Tibial nerve (tissue), 4 donors: ENCODE data around the gene ABCB4.

Experiments
- EP300 ChIP-seq, 2 donors: sonication (generic); formaldehyde crosslinking; IDR thresholded peaks; one replicate each; pipeline ENCODE4 v1.6.1; 2017; ENCODE audit warnings: antibody characterized with exemption in 2 of 2, mild to moderate bottlenecking in 1 of 2
- TF ChIP-seq, protein P1 (sequence below), 5 experiments: fragments of 200-600 bp in 3 of 5; fragments of 450-650 bp in 2 of 5; sonication (generic) in 3 of 5; IDR thresholded peaks; one replicate each; pipeline ENCODE4 v1.5.1; 2016 to 2019; ENCODE audit warnings: antibody characterized with exemption in 5 of 5, mild to moderate bottlenecking in 3 of 5, moderate library complexity in 2 of 5

DNA sequence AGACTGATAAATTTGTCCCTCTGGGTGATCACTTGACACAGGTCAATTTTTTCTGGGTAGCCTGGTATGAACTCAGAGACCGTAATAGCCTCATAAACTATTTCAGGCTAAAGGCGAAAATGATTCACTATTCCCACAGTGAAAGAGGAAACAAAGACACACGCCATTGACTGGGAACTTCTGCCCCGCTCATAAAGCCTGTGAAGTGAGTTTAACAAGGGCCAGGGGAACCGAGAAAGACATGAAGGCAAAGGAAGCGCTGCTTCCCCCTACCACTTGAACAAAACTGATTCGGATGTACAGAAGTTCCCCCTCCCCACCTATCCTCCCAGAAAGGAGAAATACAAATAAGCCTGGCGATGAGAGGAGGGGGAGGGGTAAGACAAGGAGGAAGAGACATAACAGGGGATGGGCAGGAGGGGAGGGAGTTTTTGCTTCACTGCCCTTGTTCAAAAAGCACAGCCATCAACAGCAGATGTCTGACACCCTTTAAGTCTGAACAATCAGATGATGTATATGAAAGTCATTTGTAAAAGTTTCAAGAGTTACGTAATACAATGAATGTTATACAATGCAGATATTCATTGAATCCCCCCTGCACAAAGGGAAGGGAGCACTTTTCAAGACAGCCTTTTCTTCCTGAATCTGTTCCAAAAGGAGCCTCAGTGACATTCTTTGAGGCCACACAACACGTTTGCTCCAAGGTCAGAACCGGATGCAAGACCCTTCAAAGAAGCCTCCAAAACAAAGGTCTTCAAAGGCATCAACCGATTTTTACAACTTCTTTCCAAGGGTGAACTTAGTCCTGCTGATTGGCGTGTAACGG lies 734 bp downstream of the ABCB4 start:
- TF ChIP-seq, protein P1, sequence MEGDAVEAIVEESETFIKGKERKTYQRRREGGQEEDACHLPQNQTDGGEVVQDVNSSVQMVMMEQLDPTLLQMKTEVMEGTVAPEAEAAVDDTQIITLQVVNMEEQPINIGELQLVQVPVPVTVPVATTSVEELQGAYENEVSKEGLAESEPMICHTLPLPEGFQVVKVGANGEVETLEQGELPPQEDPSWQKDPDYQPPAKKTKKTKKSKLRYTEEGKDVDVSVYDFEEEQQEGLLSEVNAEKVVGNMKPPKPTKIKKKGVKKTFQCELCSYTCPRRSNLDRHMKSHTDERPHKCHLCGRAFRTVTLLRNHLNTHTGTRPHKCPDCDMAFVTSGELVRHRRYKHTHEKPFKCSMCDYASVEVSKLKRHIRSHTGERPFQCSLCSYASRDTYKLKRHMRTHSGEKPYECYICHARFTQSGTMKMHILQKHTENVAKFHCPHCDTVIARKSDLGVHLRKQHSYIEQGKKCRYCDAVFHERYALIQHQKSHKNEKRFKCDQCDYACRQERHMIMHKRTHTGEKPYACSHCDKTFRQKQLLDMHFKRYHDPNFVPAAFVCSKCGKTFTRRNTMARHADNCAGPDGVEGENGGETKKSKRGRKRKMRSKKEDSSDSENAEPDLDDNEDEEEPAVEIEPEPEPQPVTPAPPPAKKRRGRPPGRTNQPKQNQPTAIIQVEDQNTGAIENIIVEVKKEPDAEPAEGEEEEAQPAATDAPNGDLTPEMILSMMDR (IDR thresholded peaks at IDR 0.05): no peak
- no peak for TF ChIP-seq EP300 (IDR thresholded peaks at IDR 0.05)
